Renal pelvis (tissue), 4 donors: Measurements from ENCODE around the gene FKBP5. TPM values are rescaled to one million over a fixed set of nuclear protein-coding genes. Genes with fewer than 3 reads are reported as not detected.
"Not testable (repeated sequence)": the region's sequence is repeated elsewhere in the genome, so short reads cannot be mapped to it uniquely, and the experiment has no call there.

Experiments used
- DNase-seq: peaks from one replicate; pipeline ENCODE4 v3.0.0-alpha.2; 2013
- polyA plus RNA-seq, 3 donors: library from polyadenylated mRNA; unstranded; fragments of 120-200 nt; gene quantifications; one replicate each; pipeline ENCODE4 v1.2.1, GENCODE V29; 2013; ENCODE audit not compliant: insufficient read length in 3 of 3

The FKBP5 gene
- polyA plus RNA-seq, 3 donors: 20.6 to 26.9 (median 24.9) TPM

GRCh38 chr6:35590622-35591066 is 98.1 kb downstream of the FKBP5 start:
- DNase-seq: no peak

GRCh38 chr6:35589904-35590303 is 98.8 kb downstream of the FKBP5 start:
- no peak for DNase-seq

GRCh38 chr6:35589201-35589739 is 99.4 kb downstream of the FKBP5 start:
- no peak for DNase-seq

- DNase-seq: no peak
Observed at GRCh38 chr6:35587167-35587566, 101.5 kb downstream of the FKBP5 start.

GRCh38 chr6:35586542-35586941 is 102.2 kb downstream of the FKBP5 start:
- no peak for DNase-seq

GRCh38 chr6:35585658-35586057 is 103.1 kb downstream of the FKBP5 start:
- no peak for DNase-seq

- peak; percentile 81 for DNase-seq
Observed at GRCh38 chr6:35583893-35584688, 104.6 kb downstream of the FKBP5 start.

GRCh38 chr6:35582315-35582714 is 106.4 kb downstream of the FKBP5 start:
- no peak for DNase-seq

- no peak for DNase-seq
Observed at GRCh38 chr6:35581633-35582032, 107.1 kb downstream of the FKBP5 start.

- DNase-seq: no peak
Observed at GRCh38 chr6:35580836-35581235, 107.9 kb downstream of the FKBP5 start.

- no peak for DNase-seq
Observed at GRCh38 chr6:35576682-35577081, 112.0 kb downstream of the FKBP5 start.

GRCh38 chr6:35573495-35574110 is 115.1 kb downstream of the FKBP5 start:
- DNase-seq: no peak

- DNase-seq: not testable (repeated sequence)
Observed at GRCh38 chr6:35570885-35571330, 117.8 kb downstream of the FKBP5 start.

- no peak for DNase-seq
Observed at GRCh38 chr6:35569011-35569461, 119.7 kb downstream of the FKBP5 start.

- no peak for DNase-seq
Observed at GRCh38 chr6:35566794-35567193, 121.9 kb downstream of the FKBP5 start.

- no peak for DNase-seq
Observed at GRCh38 chr6:35564733-35565132, 124.0 kb downstream of the FKBP5 start.

GRCh38 chr6:35562060-35562459 is 126.7 kb downstream of the FKBP5 start:
- DNase-seq: peak; percentile 36

- DNase-seq: no peak
Observed at GRCh38 chr6:35561113-35561512, 127.6 kb downstream of the FKBP5 start.

GRCh38 chr6:35558571-35558970 is 130.1 kb downstream of the FKBP5 start:
- no peak for DNase-seq

- DNase-seq: no peak
Observed at GRCh38 chr6:35557239-35557638, 131.5 kb downstream of the FKBP5 start.

GRCh38 chr6:35554811-35555210 is 133.9 kb downstream of the FKBP5 start:
- DNase-seq: no peak

GRCh38 chr6:35553315-35553714 is 135.4 kb downstream of the FKBP5 start:
- DNase-seq: no peak
